Uterus (tissue), 2 donors: ENCODE results near the gene GTPBP3.

ENCODE experiments used
- POLR2A ChIP-seq, 2 donors: fragments of 450-650 bp; IDR thresholded peaks; one replicate each; pipeline ENCODE4 v1.6.1; 2016; ENCODE audit warnings: antibody characterized with exemption in 2 of 2, mild to moderate bottlenecking in 1 of 2, moderate library complexity in 1 of 2
- TF ChIP-seq, protein P1 (sequence below), 4 experiments: fragments of 200-600 bp in 2 of 4; fragments of 450-650 bp in 2 of 4; sonication (generic) in 2 of 4; IDR thresholded peaks; one replicate each; pipeline ENCODE4 v1.5.1; 2016 to 2019; ENCODE audit warnings: antibody characterized with exemption in 4 of 4, mild to moderate bottlenecking in 2 of 4, moderate library complexity in 1 of 4

DNA sequence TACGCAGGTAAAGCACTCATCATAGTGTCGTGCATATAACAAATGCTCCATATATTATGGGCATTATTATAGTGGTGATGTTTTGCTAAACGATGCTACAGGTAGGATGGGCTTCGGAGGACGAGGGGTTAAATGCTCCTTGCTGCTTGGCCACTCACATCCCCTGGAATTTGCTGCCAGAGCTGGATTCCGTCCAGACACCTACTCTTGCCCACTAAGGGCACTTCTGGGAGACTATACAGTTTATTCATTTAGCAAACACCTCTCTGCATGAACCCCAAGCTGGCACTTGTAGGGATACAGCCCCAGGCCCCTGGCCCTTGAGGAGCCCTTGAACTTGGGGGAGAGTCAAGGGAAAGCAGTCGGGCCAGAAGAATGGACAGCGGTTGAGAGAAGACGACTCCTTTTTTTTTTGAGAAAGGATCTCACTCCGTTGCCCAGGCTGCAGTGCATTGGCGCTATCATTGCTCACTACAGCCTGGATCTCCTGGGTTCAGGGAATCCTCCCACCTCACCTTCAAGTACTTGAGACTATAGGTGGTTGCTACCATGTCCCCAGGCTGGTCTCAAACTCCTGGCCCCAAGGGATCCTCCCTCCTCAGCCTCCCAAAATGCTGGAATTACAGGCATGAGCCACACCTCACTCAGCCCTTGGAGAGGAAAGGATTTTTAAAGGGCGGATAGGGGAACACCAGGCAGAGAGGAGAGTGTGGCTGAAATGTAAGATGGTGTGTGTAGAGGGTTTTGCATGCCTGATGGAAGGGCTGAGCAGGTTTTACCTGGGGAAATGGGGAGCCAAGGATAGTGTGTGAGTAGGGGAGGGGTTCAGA lies 32.8 kb upstream of the GTPBP3 start:
- TF ChIP-seq, protein P1, sequence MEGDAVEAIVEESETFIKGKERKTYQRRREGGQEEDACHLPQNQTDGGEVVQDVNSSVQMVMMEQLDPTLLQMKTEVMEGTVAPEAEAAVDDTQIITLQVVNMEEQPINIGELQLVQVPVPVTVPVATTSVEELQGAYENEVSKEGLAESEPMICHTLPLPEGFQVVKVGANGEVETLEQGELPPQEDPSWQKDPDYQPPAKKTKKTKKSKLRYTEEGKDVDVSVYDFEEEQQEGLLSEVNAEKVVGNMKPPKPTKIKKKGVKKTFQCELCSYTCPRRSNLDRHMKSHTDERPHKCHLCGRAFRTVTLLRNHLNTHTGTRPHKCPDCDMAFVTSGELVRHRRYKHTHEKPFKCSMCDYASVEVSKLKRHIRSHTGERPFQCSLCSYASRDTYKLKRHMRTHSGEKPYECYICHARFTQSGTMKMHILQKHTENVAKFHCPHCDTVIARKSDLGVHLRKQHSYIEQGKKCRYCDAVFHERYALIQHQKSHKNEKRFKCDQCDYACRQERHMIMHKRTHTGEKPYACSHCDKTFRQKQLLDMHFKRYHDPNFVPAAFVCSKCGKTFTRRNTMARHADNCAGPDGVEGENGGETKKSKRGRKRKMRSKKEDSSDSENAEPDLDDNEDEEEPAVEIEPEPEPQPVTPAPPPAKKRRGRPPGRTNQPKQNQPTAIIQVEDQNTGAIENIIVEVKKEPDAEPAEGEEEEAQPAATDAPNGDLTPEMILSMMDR (IDR thresholded peaks at IDR 0.05), result no peak
- no peak for TF ChIP-seq POLR2A (IDR thresholded peaks at IDR 0.05)
